ENCODE results near the gene GALNT18. TPM values are rescaled to one million over a fixed set of nuclear protein-coding genes. Genes with fewer than 3 reads are reported as not detected.

The GALNT18 gene
- polyA plus RNA-seq, 3 donors = 19.8 to 28.0 (median 23.6) TPM

- DNase-seq (ENCODE audit: extremely low read depth in 1 of 11, low read depth in 9 of 11, low spot score in 4 of 11) = no peak
Observed at GRCh38 chr11:11391169-11391568, 230.6 kb downstream of the GALNT18 start.

- DNase-seq (ENCODE audit: extremely low read depth in 1 of 11, low read depth in 9 of 11, low spot score in 4 of 11) = no peak
Observed at GRCh38 chr11:11390068-11390771, 231.6 kb downstream of the GALNT18 start.

- no peak for DNase-seq (ENCODE audit: extremely low read depth in 1 of 11, low read depth in 9 of 11, low spot score in 4 of 11)
Observed at GRCh38 chr11:11389238-11389637, 232.6 kb downstream of the GALNT18 start.

GRCh38 chr11:11387622-11388305 is 234.0 kb downstream of the GALNT18 start:
- DNase-seq (ENCODE audit: extremely low read depth in 1 of 11, low read depth in 9 of 11, low spot score in 4 of 11) = no peak

- no peak for DNase-seq (ENCODE audit: extremely low read depth in 1 of 11, low read depth in 9 of 11, low spot score in 4 of 11)
Observed at GRCh38 chr11:11387207-11387606, 234.6 kb downstream of the GALNT18 start.

- no peak for DNase-seq (ENCODE audit: extremely low read depth in 1 of 11, low read depth in 9 of 11, low spot score in 4 of 11)
Observed at GRCh38 chr11:11384829-11385228, 237.0 kb downstream of the GALNT18 start.

GRCh38 chr11:11383995-11384394 is 237.8 kb downstream of the GALNT18 start:
- no peak for DNase-seq (ENCODE audit: extremely low read depth in 1 of 11, low read depth in 9 of 11, low spot score in 4 of 11)

GRCh38 chr11:11382858-11383532 is 238.8 kb downstream of the GALNT18 start:
- DNase-seq (ENCODE audit: extremely low read depth in 1 of 11, low read depth in 9 of 11, low spot score in 4 of 11) = no peak

GRCh38 chr11:11381471-11382105 is 240.2 kb downstream of the GALNT18 start:
- no peak for DNase-seq (ENCODE audit: extremely low read depth in 1 of 11, low read depth in 9 of 11, low spot score in 4 of 11)

GRCh38 chr11:11380883-11381282 is 240.9 kb downstream of the GALNT18 start:
- DNase-seq (ENCODE audit: extremely low read depth in 1 of 11, low read depth in 9 of 11, low spot score in 4 of 11) = no peak

GRCh38 chr11:11380340-11380739 is 241.5 kb downstream of the GALNT18 start:
- DNase-seq (ENCODE audit: extremely low read depth in 1 of 11, low read depth in 9 of 11, low spot score in 4 of 11) = no peak

- no peak for DNase-seq (ENCODE audit: extremely low read depth in 1 of 11, low read depth in 9 of 11, low spot score in 4 of 11)
Observed at GRCh38 chr11:11379661-11380060, 242.1 kb downstream of the GALNT18 start.

GRCh38 chr11:11378184-11378940 is 243.4 kb downstream of the GALNT18 start:
- DNase-seq (ENCODE audit: extremely low read depth in 1 of 11, low read depth in 9 of 11, low spot score in 4 of 11) = no peak

GRCh38 chr11:11374358-11375148 is 247.3 kb downstream of the GALNT18 start:
- DNase-seq (ENCODE audit: extremely low read depth in 1 of 11, low read depth in 9 of 11, low spot score in 4 of 11) = no peak

- no peak for DNase-seq (ENCODE audit: extremely low read depth in 1 of 11, low read depth in 9 of 11, low spot score in 4 of 11)
Observed at GRCh38 chr11:11373934-11374333, 247.9 kb downstream of the GALNT18 start.

- DNase-seq (ENCODE audit: extremely low read depth in 1 of 11, low read depth in 9 of 11, low spot score in 4 of 11) = no peak
Observed at GRCh38 chr11:11372461-11372860, 249.3 kb downstream of the GALNT18 start.

GRCh38 chr11:11370962-11371303 is 250.9 kb downstream of the GALNT18 start:
- DNase-seq (ENCODE audit: extremely low read depth in 1 of 11, low read depth in 9 of 11, low spot score in 4 of 11) = no peak

- no peak for DNase-seq (ENCODE audit: extremely low read depth in 1 of 11, low read depth in 9 of 11, low spot score in 4 of 11)
Observed at GRCh38 chr11:11370255-11370961, 251.4 kb downstream of the GALNT18 start.

All from renal cortex interstitium (tissue), 11 donors.